Measurements from ENCODE around the gene ZNF611. TPM values are rescaled to one million over a fixed set of nuclear protein-coding genes. Genes with fewer than 3 reads are reported as not detected.

Gene ZNF611
- polyA plus RNA-seq, 1 donor from 2014 or later: 11.8 TPM

GRCh38 chr19:52658595-52658994, 76.2 kb downstream of the ZNF611 start:
- no peaks in the 10 kb centered on the region for H3K36me3 ChIP-seq (ENCODE audit: insufficient read depth, low read length)

DNA sequence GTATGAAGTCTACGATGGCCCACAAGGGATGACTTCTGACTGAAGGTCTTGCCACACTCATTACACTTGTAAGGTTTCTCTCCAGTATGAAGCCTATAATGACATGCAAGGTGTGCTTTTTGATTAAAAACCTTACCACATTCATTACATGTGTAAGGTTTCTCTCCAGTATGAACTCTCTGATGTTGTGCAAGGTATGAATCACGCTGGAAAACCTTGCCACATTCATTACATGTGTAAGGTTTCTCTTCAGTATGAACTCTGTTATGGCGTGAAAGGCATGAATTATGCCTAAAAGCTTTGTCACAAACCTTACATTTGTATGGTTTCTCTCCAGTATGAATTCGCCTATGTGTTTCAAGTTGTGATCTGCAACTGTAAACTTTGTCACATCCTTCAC, 81.7 kb downstream of the ZNF611 start:
- H3K9me3 ChIP-seq (ENCODE audit: low read length): no peaks in the 10 kb centered on the region
- no peaks in the 10 kb centered on the region for H3K79me2 ChIP-seq (replicated peaks; ENCODE audit: insufficient read depth, low read length)
- no peaks in the 10 kb centered on the region for H3K9me2 ChIP-seq (ENCODE audit: insufficient read depth, low read length)
- H3K4me2 ChIP-seq (ENCODE audit: low read length): no peak overlapping the region
- no peaks in the 10 kb centered on the region for H4K20me1 ChIP-seq (ENCODE audit: insufficient read depth)
- H3F3A ChIP-seq (ENCODE audit: insufficient read depth, low read length, poor library complexity, severe bottlenecking): no peaks in the 10 kb centered on the region
- H2AFZ ChIP-seq (ENCODE audit: low read depth, low read length): no peak overlapping the region
- H3K9ac ChIP-seq (ENCODE audit: low read length): no peak overlapping the region
- no peak overlapping the region for H3K27ac ChIP-seq (ENCODE audit: low read length)
- TF ChIP-seq, protein P1, sequence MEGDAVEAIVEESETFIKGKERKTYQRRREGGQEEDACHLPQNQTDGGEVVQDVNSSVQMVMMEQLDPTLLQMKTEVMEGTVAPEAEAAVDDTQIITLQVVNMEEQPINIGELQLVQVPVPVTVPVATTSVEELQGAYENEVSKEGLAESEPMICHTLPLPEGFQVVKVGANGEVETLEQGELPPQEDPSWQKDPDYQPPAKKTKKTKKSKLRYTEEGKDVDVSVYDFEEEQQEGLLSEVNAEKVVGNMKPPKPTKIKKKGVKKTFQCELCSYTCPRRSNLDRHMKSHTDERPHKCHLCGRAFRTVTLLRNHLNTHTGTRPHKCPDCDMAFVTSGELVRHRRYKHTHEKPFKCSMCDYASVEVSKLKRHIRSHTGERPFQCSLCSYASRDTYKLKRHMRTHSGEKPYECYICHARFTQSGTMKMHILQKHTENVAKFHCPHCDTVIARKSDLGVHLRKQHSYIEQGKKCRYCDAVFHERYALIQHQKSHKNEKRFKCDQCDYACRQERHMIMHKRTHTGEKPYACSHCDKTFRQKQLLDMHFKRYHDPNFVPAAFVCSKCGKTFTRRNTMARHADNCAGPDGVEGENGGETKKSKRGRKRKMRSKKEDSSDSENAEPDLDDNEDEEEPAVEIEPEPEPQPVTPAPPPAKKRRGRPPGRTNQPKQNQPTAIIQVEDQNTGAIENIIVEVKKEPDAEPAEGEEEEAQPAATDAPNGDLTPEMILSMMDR (IDR thresholded peaks at IDR 0.05; ENCODE audit: poor library complexity, severe bottlenecking): no peak
- TF ChIP-seq TAF1 (IDR thresholded peaks at IDR 0.05; ENCODE audit: low read depth): no peak
- TF ChIP-seq EZH2 (IDR thresholded peaks at IDR 0.05; ENCODE audit: borderline replicate concordance, insufficient read depth, low read length, poor library complexity, severe bottlenecking): no peak
- TF ChIP-seq RAD21 (conservative IDR thresholded peaks at IDR 0.05): no peak
- no peak overlapping the region for H3K4me3 ChIP-seq (ENCODE audit: low read length)
- H3K36me3 ChIP-seq (ENCODE audit: insufficient read depth, low read length): no peaks in the 10 kb centered on the region
- H3K27me3 ChIP-seq (ENCODE audit: insufficient read depth, low read depth, low read length): no peaks in the 10 kb centered on the region

More at GRCh38 chr19:52658595-52658994, 76.2 kb downstream of the ZNF611 start:
- Histone ChIP-seq H3F3A (ENCODE audit: insufficient read depth, low read length, poor library complexity, severe bottlenecking) (no peaks in the 10 kb centered on the region), H3K79me2 (replicated peaks; ENCODE audit: insufficient read depth, low read length) (no peaks in the 10 kb centered on the region), H3K9me2 (ENCODE audit: insufficient read depth, low read length) (no peaks in the 10 kb centered on the region), H3K4me2 (ENCODE audit: low read length) (no peak overlapping the region), H3K4me3 (ENCODE audit: low read length) (no peak overlapping the region), H4K20me1 (ENCODE audit: insufficient read depth) (no peaks in the 10 kb centered on the region), H3K9me3 (ENCODE audit: low read length) (no peaks in the 10 kb centered on the region), H3K9ac (ENCODE audit: low read length) (no peak overlapping the region), H3K27me3 (ENCODE audit: insufficient read depth, low read depth, low read length) (no peaks in the 10 kb centered on the region), H3K27ac (ENCODE audit: low read length) (no peak overlapping the region), H2AFZ (ENCODE audit: low read depth, low read length) (no peak overlapping the region)
- no peak for TF ChIP-seq EP300 (conservative IDR thresholded peaks at IDR 0.05; ENCODE audit: poor library complexity, severe bottlenecking)
- no peak for TF ChIP-seq REST (IDR thresholded peaks at IDR 0.05; ENCODE audit: borderline replicate concordance)
- TF ChIP-seq EZH2 (IDR thresholded peaks at IDR 0.05; ENCODE audit: borderline replicate concordance, insufficient read depth, low read length, poor library complexity, severe bottlenecking): no peak
- no peak for TF ChIP-seq MXI1 (conservative IDR thresholded peaks at IDR 0.05; ENCODE audit: poor library complexity, severe bottlenecking)
- TF ChIP-seq, protein P1 (IDR thresholded peaks at IDR 0.05; ENCODE audit: poor library complexity, severe bottlenecking): no peak

Other genes starting within 250 kb of the ZNF611 start
- 6.5 and 13.4 TPM in 2 replicates for gene ZNF808, start 207.4 kb downstream of the ZNF611 start, polyA plus RNA-seq
- 8.0 and 8.1 TPM in 2 replicates for gene ZNF701, start 164.8 kb downstream of the ZNF611 start, polyA plus RNA-seq
- 69.3 and 100.0 TPM in 2 replicates for gene ZNF83, start 96.7 kb downstream of the ZNF611 start, polyA plus RNA-seq
- 0.59 TPM in 1 of 2 replicates, not detected in the other for gene ZNF600, start 51.7 kb upstream of the ZNF611 start, polyA plus RNA-seq
- 10.0 and 15.4 TPM in 2 replicates for gene ZNF28, start 86.6 kb upstream of the ZNF611 start, polyA plus RNA-seq
- 29.0 and 34.5 TPM in 2 replicates for gene ZNF468, start 122.6 kb upstream of the ZNF611 start, polyA plus RNA-seq
- gene ZNF320, start 162.6 kb upstream of the ZNF611 start, polyA plus RNA-seq: 35.7 and 53.5 TPM in 2 replicates
- gene ZNF888, start 188.4 kb upstream of the ZNF611 start, polyA plus RNA-seq: 0.26 and 0.34 TPM in 2 replicates
- 0.10 and 1.5 TPM in 2 replicates for gene ZNF816, start 227.8 kb upstream of the ZNF611 start, polyA plus RNA-seq